ENCODE data around the gene IRF2BP2.
A peak's percentile ranks its signal among the peaks of the same experiment; 100 is the strongest.

IRF2BP2 gene

DNA sequence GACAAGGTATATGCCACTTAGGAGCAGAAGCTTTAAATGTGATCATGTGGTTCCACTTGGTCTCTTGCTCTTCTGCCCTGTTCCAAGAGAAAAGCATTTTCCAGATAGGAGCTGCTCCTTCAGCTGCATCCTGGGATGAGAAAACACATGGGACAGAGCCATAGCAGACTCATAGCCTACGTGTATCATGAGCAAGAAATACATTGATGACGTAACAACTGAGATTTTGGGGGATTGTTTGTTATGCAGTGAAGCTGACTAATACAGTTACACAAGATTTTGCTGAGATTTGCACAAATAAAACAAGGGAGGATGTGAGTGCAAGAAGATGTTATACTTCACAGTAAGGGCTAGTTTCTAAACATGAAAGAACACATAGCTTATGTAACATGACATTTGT is 36.0 kb upstream of the IRF2BP2 start (continued):
- TF ChIP-seq, protein P1, sequence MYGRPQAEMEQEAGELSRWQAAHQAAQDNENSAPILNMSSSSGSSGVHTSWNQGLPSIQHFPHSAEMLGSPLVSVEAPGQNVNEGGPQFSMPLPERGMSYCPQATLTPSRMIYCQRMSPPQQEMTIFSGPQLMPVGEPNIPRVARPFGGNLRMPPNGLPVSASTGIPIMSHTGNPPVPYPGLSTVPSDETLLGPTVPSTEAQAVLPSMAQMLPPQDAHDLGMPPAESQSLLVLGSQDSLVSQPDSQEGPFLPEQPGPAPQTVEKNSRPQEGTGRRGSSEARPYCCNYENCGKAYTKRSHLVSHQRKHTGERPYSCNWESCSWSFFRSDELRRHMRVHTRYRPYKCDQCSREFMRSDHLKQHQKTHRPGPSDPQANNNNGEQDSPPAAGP (tag by site-specific recombination; IDR thresholded peaks at IDR 0.05), result no peak
- TF ChIP-seq ZNF629 (tag by site-specific recombination; IDR thresholded peaks at IDR 0.05), result no peak
- TF ChIP-seq ZNF561 (tag by site-specific recombination; IDR thresholded peaks at IDR 0.05; ENCODE audit: borderline replicate concordance), result no peak
- no peak for TF ChIP-seq ZNF585B (tag by site-specific recombination; IDR thresholded peaks at IDR 0.05)
- TF ChIP-seq KLF16 (tag by site-specific recombination; IDR thresholded peaks at IDR 0.05), result no peak
- no peak for TF ChIP-seq YY2 (tag by site-specific recombination; IDR thresholded peaks at IDR 0.05)
- TF ChIP-seq ZNF596 (tag by site-specific recombination; IDR thresholded peaks at IDR 0.05), result no peak
- TF ChIP-seq ZNF121 (tag by site-specific recombination; IDR thresholded peaks at IDR 0.05), result 0 out of 2 replicates have a peak, but pooled peaks have one; percentile 35
- no peak for TF ChIP-seq KLF7 (tag by site-specific recombination; IDR thresholded peaks at IDR 0.05; ENCODE audit: borderline replicate concordance)
- no peak for TF ChIP-seq ZNF560 (tag by site-specific recombination; IDR thresholded peaks at IDR 0.05; ENCODE audit: borderline replicate concordance)
- no peak for TF ChIP-seq ZNF146 (tag by site-specific recombination; IDR thresholded peaks at IDR 0.05)
- no peak for TF ChIP-seq ZNF48 (tag by site-specific recombination; IDR thresholded peaks at IDR 0.05)
- TF ChIP-seq, protein P2, sequence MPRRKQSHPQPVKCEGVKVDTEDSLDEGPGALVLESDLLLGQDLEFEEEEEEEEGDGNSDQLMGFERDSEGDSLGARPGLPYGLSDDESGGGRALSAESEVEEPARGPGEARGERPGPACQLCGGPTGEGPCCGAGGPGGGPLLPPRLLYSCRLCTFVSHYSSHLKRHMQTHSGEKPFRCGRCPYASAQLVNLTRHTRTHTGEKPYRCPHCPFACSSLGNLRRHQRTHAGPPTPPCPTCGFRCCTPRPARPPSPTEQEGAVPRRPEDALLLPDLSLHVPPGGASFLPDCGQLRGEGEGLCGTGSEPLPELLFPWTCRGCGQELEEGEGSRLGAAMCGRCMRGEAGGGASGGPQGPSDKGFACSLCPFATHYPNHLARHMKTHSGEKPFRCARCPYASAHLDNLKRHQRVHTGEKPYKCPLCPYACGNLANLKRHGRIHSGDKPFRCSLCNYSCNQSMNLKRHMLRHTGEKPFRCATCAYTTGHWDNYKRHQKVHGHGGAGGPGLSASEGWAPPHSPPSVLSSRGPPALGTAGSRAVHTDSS (tag by site-specific recombination; IDR thresholded peaks at IDR 0.05), result no peak
- no peak for TF ChIP-seq ZNF37A (tag by site-specific recombination; IDR thresholded peaks at IDR 0.05)
- no peak for TF ChIP-seq ZNF266 (tag by site-specific recombination; IDR thresholded peaks at IDR 0.05; ENCODE audit: low read depth)
- no peak for TF ChIP-seq ZSCAN23 (tag by site-specific recombination; IDR thresholded peaks at IDR 0.05)
- TF ChIP-seq ZNF16 (tag by site-specific recombination; IDR thresholded peaks at IDR 0.05; ENCODE audit: low read depth), result no peak
- TF ChIP-seq ZNF239 (tag by site-specific recombination; IDR thresholded peaks at IDR 0.05), result no peak
- TF ChIP-seq SP3 (tag by site-specific recombination; IDR thresholded peaks at IDR 0.05), result no peak
- no peak for TF ChIP-seq ZNF555 (tag by site-specific recombination; conservative IDR thresholded peaks at IDR 0.05)
- TF ChIP-seq SETDB1 (IDR thresholded peaks at IDR 0.05; ENCODE audit: insufficient read length, low read length), result peak; percentile 83
- TF ChIP-seq ZNF626 (tag by site-specific recombination; IDR thresholded peaks at IDR 0.05), result peak; percentile 55
- no peak for TF ChIP-seq ZFP3 (tag by site-specific recombination; IDR thresholded peaks at IDR 0.05; ENCODE audit: low read depth)
- no peak for TF ChIP-seq ZNF140 (tag by site-specific recombination; IDR thresholded peaks at IDR 0.05)
- peak; percentile 100 for TF ChIP-seq RBAK (tag by site-specific recombination; IDR thresholded peaks at IDR 0.05)
- no peak for TF ChIP-seq ZNF292 (tag by site-specific recombination; IDR thresholded peaks at IDR 0.05; ENCODE audit: borderline replicate concordance, low read depth)
- TF ChIP-seq ZNF548 (tag by site-specific recombination; IDR thresholded peaks at IDR 0.05), result no peak
- TF ChIP-seq ZNF843 (tag by site-specific recombination; IDR thresholded peaks at IDR 0.05), result no peak
- TF ChIP-seq ZNF792 (tag by site-specific recombination; IDR thresholded peaks at IDR 0.05), result no peak
- TF ChIP-seq ZNF394 (tag by site-specific recombination; IDR thresholded peaks at IDR 0.05; ENCODE audit: borderline replicate concordance), result no peak
- no peak for TF ChIP-seq ZNF423 (tag by site-specific recombination; IDR thresholded peaks at IDR 0.05)
- no peak for TF ChIP-seq REPIN1 (tag by site-specific recombination; IDR thresholded peaks at IDR 0.05; ENCODE audit: low read depth)

Measured in HEK293 (cell line).